IPS-20b (cell line): ENCODE data around the gene NCKAP5.

ENCODE experiments used
- H3K27ac ChIP-seq: one replicate; pipeline ENCODE4 v1.5.1; 2013; ENCODE audit warnings: low read length
- H3K27me3 ChIP-seq: 2 replicates; pipeline ENCODE4 v1.6.1; 2013; ENCODE audit warnings: mild to moderate bottlenecking, low read length, inconsistent platforms; ENCODE audit not compliant: insufficient read depth
- H3K36me3 ChIP-seq: 2 replicates; pipeline ENCODE4 v1.6.1; 2013; ENCODE audit warnings: low read depth, mild to moderate bottlenecking, inconsistent platforms, low read length, moderate library complexity; ENCODE audit not compliant: insufficient read depth
- H3K4me1 ChIP-seq: 2 replicates; pipeline ENCODE4 v1.6.1; 2013; ENCODE audit warnings: mild to moderate bottlenecking, control low read depth, inconsistent platforms, low read length, moderate library complexity; ENCODE audit not compliant: insufficient read depth
- H3K4me3 ChIP-seq: 2 replicates; pipeline ENCODE4 v1.5.1; 2013; ENCODE audit warnings: mild to moderate bottlenecking, low read length, inconsistent platforms
- H3K9ac ChIP-seq: 2 replicates; pipeline ENCODE4 v1.6.1; 2013; ENCODE audit warnings: low read depth, mild to moderate bottlenecking, inconsistent platforms, low read length, moderate library complexity
- H3K9me3 ChIP-seq: 2 replicates; pipeline ENCODE4 v1.6.1; 2013; ENCODE audit warnings: mild to moderate bottlenecking, low read depth, low read length, inconsistent platforms; ENCODE audit not compliant: insufficient read depth

The NCKAP5 gene

DNA sequence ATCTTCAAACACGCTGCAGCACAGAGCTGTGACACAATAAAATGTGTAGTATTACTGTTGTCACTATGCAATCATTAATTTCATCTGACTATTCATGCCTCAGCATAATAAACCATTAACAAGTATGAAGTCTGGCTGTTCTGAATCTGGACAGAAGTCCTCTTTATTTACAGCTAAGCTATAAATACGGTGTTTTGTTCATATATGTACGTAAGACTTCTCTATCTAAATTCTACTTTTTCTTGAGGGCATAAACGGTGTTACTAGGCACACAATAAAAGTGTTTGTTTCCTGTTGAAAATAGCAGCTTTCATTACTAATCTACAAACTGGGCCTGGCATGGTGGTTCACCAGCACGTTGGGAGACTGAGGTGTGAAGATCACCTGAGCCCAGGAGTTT lies 443.8 kb downstream of the NCKAP5 start:
- Histone ChIP-seq H3K9ac (no peak overlapping the region), H3K4me3 (no peak overlapping the region), H3K36me3 (no peaks in the 10 kb centered on the region), H3K4me1 (no peaks in the 10 kb centered on the region), H3K27ac (no peak overlapping the region), H3K9me3 (no peaks in the 10 kb centered on the region), H3K27me3 (no peaks in the 10 kb centered on the region)

DNA sequence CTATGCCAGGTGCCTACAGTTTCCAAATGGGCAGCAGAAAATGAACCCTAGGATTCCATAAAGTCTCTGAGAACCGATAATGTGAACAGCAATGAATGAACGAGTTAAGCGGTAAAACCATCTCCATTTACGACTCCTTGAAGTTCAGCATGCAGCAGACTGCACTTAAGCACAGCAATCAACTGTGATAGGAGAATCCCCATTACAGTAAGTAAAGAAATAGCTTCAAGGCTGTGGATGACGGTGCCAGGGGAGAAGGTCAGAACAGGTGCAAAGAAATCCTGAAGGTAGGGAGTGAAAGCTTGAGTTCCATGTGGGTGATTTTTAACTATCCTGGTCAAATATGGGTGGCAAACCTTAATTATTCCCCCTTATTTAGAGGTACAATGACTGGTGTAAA lies 444.4 kb downstream of the NCKAP5 start:
- no peaks in the 10 kb centered on the region for H3K27me3 ChIP-seq
- no peak overlapping the region for H3K4me3 ChIP-seq
- no peaks in the 10 kb centered on the region for H3K9me3 ChIP-seq
- no peaks in the 10 kb centered on the region for H3K4me1 ChIP-seq
- H3K9ac ChIP-seq = no peak overlapping the region
- H3K27ac ChIP-seq = no peak overlapping the region
- no peaks in the 10 kb centered on the region for H3K36me3 ChIP-seq

DNA sequence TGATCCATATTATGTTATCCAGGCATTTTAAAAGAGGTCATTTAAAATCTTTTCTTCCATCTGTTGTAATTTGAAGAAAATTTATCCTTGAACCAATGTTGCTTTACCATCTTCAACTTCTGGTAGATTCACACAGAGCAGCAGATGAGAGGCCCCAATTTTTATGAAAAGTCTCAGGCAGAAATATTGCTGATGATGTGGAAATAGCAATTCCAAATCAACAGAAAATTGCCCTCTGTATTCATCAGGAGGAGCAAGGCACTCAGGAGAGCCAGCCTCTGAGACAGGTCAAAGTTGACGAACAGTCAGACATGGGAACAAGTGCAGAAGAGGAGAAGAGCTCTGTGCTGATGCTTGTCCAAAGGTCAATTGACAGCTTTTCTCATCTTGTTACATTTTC lies 444.9 kb downstream of the NCKAP5 start:
- H3K4me1 ChIP-seq = no peaks in the 10 kb centered on the region
- no peaks in the 10 kb centered on the region for H3K27me3 ChIP-seq
- H3K36me3 ChIP-seq = no peaks in the 10 kb centered on the region
- H3K4me3 ChIP-seq = no peak overlapping the region
- no peak overlapping the region for H3K27ac ChIP-seq
- H3K9me3 ChIP-seq = no peaks in the 10 kb centered on the region
- H3K9ac ChIP-seq = no peak overlapping the region

DNA sequence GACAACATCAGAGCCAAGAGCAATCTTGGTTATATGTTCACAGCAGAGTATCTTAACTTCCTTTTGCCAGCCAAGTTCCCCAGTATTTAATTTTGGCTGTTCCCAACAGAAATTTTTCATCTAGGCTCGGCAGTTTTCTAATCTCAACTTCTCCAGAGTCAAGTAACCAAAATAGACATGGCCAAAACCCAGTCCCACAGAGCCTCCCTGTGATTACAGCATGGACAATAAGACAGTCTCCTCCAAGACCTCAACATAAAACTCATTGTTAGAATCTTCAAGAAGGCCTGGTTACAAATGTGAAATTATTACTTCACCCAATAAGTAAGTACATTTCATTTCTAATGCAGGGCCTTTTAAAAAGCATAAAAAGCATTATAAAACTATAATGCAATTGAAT lies 445.7 kb downstream of the NCKAP5 start:
- H3K9me3 ChIP-seq = no peaks in the 10 kb centered on the region
- H3K4me1 ChIP-seq = no peaks in the 10 kb centered on the region
- H3K36me3 ChIP-seq = no peaks in the 10 kb centered on the region
- no peak overlapping the region for H3K4me3 ChIP-seq
- H3K27ac ChIP-seq = no peak overlapping the region
- no peaks in the 10 kb centered on the region for H3K27me3 ChIP-seq
- no peak overlapping the region for H3K9ac ChIP-seq

DNA sequence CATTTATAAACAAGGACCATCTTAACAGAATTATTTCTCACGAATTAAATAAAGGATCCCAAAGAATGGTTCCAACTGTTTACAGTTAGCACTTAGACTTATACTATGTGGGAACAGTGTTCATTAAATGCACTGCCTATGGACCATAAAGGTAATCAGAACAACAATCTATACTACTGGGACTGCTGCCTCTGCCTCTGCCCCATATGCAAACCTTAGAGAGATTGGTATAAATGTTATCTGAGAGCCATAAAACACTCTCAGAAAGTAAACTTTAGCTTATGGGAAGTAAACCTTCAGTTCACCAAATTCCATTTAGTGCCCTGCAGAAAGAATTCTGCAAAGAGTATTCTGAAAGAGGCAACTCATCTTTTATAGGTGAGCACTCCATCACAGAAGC lies 448.0 kb downstream of the NCKAP5 start:
- Histone ChIP-seq H3K4me1 (no peaks in the 10 kb centered on the region), H3K9me3 (no peaks in the 10 kb centered on the region), H3K4me3 (no peak overlapping the region), H3K9ac (no peak overlapping the region), H3K36me3 (no peaks in the 10 kb centered on the region), H3K27ac (no peak overlapping the region), H3K27me3 (no peaks in the 10 kb centered on the region)

DNA sequence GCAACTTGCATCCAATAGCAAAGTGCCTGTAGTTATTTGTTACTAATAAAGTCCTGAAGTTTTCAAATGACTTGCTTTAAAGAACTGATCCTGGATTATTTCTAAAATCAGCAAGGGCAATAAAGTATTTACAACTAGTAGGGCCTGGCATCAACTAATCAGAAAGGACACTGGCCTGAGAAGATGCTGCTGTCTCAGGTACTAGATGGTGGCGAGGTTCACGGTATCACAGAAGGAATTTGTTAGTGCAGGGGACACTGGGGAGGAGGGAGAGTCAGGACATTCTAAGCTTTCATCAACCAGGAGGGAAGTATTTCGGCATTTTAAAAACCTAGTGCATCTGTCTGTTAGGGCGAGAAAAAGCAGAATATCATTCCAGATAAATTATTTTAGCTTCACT lies 458.1 kb downstream of the NCKAP5 start:
- Histone ChIP-seq H3K9me3 (no peaks in the 10 kb centered on the region), H3K9ac (no peak overlapping the region), H3K36me3 (no peaks in the 10 kb centered on the region), H3K27ac (no peak overlapping the region), H3K4me1 (no peaks in the 10 kb centered on the region), H3K4me3 (no peak overlapping the region), H3K27me3 (no peaks in the 10 kb centered on the region)

DNA sequence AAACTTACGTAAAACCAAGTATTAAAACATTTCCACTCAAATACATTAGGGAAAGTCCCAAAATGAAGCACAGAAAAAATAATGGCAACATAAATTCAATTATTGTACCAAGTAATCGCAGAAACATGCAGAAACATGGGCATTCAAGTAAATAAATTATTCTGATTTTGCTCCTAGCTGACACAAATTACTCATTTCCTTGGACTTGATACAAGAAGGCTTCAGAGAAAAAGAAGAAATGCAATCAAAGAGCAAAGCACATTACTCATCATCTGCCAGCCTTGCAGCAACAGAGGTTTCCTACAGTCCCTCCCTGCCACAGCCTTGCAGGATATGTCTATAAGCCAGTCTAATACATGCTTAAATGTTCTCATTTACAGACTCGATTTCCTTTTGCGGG lies 458.5 kb downstream of the NCKAP5 start:
- H3K27me3 ChIP-seq = no peaks in the 10 kb centered on the region

DNA sequence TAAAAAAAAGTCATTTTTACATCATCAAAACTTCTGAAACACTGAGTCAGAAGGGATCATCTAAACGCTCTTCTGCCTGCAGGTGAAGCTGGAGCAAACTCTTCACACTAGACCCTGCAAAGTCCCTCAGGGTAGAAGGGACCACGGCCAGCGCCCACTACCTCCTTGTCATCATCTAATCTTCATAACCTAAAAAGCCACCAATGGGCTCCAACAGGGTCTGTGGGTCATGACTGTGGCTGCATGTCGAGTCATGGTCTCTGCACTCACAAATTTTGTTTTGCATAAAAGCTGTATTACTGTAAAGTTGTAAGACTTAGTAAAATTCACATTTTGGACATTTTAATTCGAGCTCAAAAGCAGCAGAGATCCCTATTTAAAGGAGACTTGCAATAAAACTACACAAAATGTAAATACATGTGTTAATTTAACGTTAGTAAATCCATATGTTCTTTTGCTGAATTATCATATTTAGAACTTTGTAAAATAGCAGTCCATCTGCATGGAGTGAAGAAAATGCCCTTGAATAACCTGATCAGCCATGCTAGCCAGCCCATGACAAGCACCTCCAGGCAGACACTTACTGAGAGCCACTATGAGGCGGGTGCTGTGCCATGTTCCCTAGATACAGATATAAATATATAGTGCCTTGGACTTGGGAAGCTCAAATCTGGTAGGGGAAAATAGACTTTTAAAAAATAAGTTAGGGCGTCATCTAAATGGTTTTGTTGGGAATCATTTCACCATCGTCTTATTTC lies 461.0 kb downstream of the NCKAP5 start:
- Histone ChIP-seq H3K36me3 (no peaks in the 10 kb centered on the region), H3K27me3 (no peaks in the 10 kb centered on the region), H3K4me1 (no peaks in the 10 kb centered on the region), H3K9ac (no peak overlapping the region), H3K9me3 (no peaks in the 10 kb centered on the region), H3K4me3 (no peak overlapping the region), H3K27ac (no peak overlapping the region)

More for the DNA sequence above, 458.5 kb downstream of the NCKAP5 start:
- Histone ChIP-seq H3K4me1 (no peaks in the 10 kb centered on the region), H3K27ac (no peak overlapping the region), H3K9me3 (no peaks in the 10 kb centered on the region), H3K36me3 (no peaks in the 10 kb centered on the region), H3K9ac (no peak overlapping the region), H3K4me3 (no peak overlapping the region)

DNA sequence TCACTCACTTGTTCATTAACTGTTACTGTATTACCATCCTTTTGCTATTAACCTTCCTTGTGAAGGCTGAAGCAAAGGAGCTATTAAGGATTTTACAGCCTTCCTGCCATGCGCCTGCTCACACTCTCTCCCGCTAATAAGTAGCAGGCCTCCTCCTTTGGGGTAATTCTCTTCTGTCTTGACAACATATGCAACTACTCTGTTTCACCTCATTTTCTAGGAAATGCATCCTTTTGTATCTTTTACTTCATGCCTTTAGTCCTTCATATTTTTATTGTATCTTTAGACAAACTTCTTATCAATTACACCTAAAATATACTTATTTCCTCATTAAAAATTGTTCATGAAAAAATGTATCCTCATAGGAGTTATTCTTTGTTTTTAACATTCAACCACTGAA lies 463.4 kb downstream of the NCKAP5 start:
- Histone ChIP-seq H3K4me3 (no peak overlapping the region), H3K36me3 (no peaks in the 10 kb centered on the region), H3K27me3 (no peaks in the 10 kb centered on the region)

DNA sequence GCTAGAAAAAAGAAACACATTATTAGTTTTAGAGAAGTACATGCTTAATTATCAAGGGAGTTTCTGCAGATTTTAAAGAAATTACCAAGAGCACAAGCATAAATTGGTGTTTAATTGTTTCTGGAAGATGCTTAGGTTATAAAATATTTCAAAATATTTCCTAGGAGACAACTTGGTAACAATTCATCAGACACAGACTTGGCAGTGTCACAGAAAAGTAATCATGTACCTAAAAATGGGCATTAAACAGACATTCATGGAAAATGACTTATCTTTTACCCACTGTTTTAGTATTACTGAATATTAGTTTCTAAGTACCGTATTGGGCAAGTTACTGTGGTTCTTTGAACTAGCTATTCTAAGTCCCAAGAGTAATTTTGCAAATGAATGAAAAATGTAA lies 469.5 kb downstream of the NCKAP5 start:
- no peaks in the 10 kb centered on the region for H3K4me1 ChIP-seq
- H3K4me3 ChIP-seq = no peak overlapping the region
- no peaks in the 10 kb centered on the region for H3K36me3 ChIP-seq
- no peak overlapping the region for H3K9ac ChIP-seq
- no peak overlapping the region for H3K27ac ChIP-seq
- no peaks in the 10 kb centered on the region for H3K27me3 ChIP-seq
- H3K9me3 ChIP-seq = no peaks in the 10 kb centered on the region

More for the DNA sequence above, 463.4 kb downstream of the NCKAP5 start:
- H3K9me3 ChIP-seq = no peaks in the 10 kb centered on the region
- no peak overlapping the region for H3K27ac ChIP-seq
- H3K4me1 ChIP-seq = no peaks in the 10 kb centered on the region
- no peak overlapping the region for H3K9ac ChIP-seq

DNA sequence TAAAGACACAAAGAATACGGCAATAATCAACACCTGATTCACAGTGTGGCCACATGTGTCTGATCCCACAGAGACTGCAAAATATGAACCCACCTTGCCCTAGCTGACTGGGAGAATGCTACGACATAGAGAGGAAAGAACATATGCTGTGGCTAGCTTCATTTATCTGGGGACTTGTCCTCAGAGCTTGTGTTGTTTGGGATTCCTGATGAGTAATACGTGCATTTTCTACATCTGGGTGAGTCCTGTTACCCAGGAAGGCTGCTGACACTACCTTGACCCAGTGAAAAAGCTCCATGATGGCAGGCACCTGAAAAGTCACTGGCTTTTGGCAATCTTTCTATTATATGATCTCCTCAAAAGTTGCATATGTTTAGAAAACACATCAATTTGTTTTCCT lies 470.6 kb downstream of the NCKAP5 start:
- H3K9ac ChIP-seq = no peak overlapping the region
- H3K4me3 ChIP-seq = no peak overlapping the region
- H3K36me3 ChIP-seq = no peaks in the 10 kb centered on the region
- H3K27ac ChIP-seq = no peak overlapping the region
- H3K9me3 ChIP-seq = no peaks in the 10 kb centered on the region
- H3K4me1 ChIP-seq = no peaks in the 10 kb centered on the region
- H3K27me3 ChIP-seq = no peaks in the 10 kb centered on the region

DNA sequence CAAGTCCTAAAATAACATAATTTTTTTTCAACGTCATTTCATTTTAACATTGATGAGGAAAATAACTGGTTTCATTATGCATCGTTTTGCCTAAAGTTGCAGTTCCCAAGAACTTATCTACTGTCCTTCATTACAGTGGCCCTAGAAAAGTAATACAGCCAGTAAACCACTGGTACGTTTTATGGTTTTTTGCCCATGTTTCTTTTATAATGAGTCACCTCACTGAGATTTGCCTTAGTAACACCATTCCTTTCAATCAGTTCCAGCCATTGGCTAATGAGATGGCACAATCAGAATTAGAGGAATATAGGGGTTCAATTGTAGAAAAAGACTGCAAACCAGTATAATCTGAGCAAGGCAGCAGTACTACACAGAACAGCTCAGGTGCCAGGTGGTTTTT lies 475.7 kb downstream of the NCKAP5 start:
- H3K9ac ChIP-seq = no peak overlapping the region
- H3K36me3 ChIP-seq = no peaks in the 10 kb centered on the region
- no peaks in the 10 kb centered on the region for H3K9me3 ChIP-seq

More for the DNA sequence above, 475.7 kb downstream of the NCKAP5 start:
- Histone ChIP-seq H3K27ac (no peak overlapping the region), H3K4me1 (no peaks in the 10 kb centered on the region), H3K4me3 (no peak overlapping the region), H3K27me3 (no peaks in the 10 kb centered on the region)
